WTC11 (cell line): ENCODE measurements around the gene PCSK1N.

ENCODE experiments used
- CBFB ChIP-seq: sonication (generic); formaldehyde crosslinking; IDR thresholded peaks from 2 replicates; pipeline ENCODE4 v1.8.1; 2022; ENCODE audit warnings: mild to moderate bottlenecking, low read depth, missing genetic modification reagents
- CREM ChIP-seq: sonication (generic); formaldehyde crosslinking; IDR thresholded peaks from 2 replicates; pipeline ENCODE4 v1.8.1; 2022; ENCODE audit warnings: mild to moderate bottlenecking, missing genetic modification reagents, moderate library complexity
- MYBL2 ChIP-seq: sonication (generic); formaldehyde crosslinking; IDR thresholded peaks from 2 replicates; pipeline ENCODE4 v1.8.1; 2023; ENCODE audit warnings: mild to moderate bottlenecking, moderate library complexity, missing genetic modification reagents
- NR2C2 ChIP-seq: sonication (generic); formaldehyde crosslinking; IDR thresholded peaks from 2 replicates; pipeline ENCODE4 v1.8.0; 2022; ENCODE audit warnings: mild to moderate bottlenecking, missing genetic modification reagents
- TCF7 ChIP-seq: sonication (generic); formaldehyde crosslinking; IDR thresholded peaks from 2 replicates; pipeline ENCODE4 v1.8.0; 2022; ENCODE audit warnings: mild to moderate bottlenecking, low read depth, missing genetic modification reagents, moderate library complexity
- ZNF263 ChIP-seq: sonication (generic); formaldehyde crosslinking; IDR thresholded peaks from 2 replicates; pipeline ENCODE4 v1.8.1; 2022; ENCODE audit warnings: low read depth, mild to moderate bottlenecking, moderate library complexity, missing genetic modification reagents
- ZNF317 ChIP-seq: sonication (generic); formaldehyde crosslinking; IDR thresholded peaks from 2 replicates; pipeline ENCODE4 v1.8.1; 2023; ENCODE audit warnings: low read depth, mild to moderate bottlenecking, moderate library complexity, missing genetic modification reagents, borderline replicate concordance
- TF ChIP-seq, protein P1 (sequence below): fragments of 200-600 bp; IDR thresholded peaks from 2 replicates; pipeline ENCODE4 v1.8.0; 2022; ENCODE audit warnings: antibody characterized with exemption
- TF ChIP-seq, protein P2 (sequence below): sonication (generic); formaldehyde crosslinking; IDR thresholded peaks from 2 replicates; pipeline ENCODE4 v1.8.0; 2022; ENCODE audit warnings: mild to moderate bottlenecking, missing genetic modification reagents
- TF ChIP-seq, protein P3 (sequence below): sonication (generic); formaldehyde crosslinking; IDR thresholded peaks from 2 replicates; pipeline ENCODE4 v1.8.1; 2023; ENCODE audit warnings: mild to moderate bottlenecking, missing genetic modification reagents, moderate library complexity
- TF ChIP-seq, protein P4 (sequence below): sonication (generic); formaldehyde crosslinking; IDR thresholded peaks from 2 replicates; pipeline ENCODE4 v1.8.1; 2023; ENCODE audit warnings: mild to moderate bottlenecking, missing genetic modification reagents, borderline replicate concordance
- TF ChIP-seq, protein P5 (sequence below): sonication (generic); formaldehyde crosslinking; IDR thresholded peaks from 2 replicates; pipeline ENCODE4 v1.8.1; 2023; ENCODE audit warnings: mild to moderate bottlenecking, missing genetic modification reagents, moderate library complexity
- TF ChIP-seq, protein P6 (sequence below): sonication (generic); formaldehyde crosslinking; IDR thresholded peaks from 2 replicates; pipeline ENCODE4 v1.8.0; 2022; ENCODE audit warnings: mild to moderate bottlenecking, missing genetic modification reagents
- TF ChIP-seq, protein P7 (sequence below): sonication (generic); formaldehyde crosslinking; conservative IDR thresholded peaks from 2 replicates; pipeline ENCODE4 v1.8.1; 2022; ENCODE audit warnings: mild to moderate bottlenecking, missing genetic modification reagents

DNA sequence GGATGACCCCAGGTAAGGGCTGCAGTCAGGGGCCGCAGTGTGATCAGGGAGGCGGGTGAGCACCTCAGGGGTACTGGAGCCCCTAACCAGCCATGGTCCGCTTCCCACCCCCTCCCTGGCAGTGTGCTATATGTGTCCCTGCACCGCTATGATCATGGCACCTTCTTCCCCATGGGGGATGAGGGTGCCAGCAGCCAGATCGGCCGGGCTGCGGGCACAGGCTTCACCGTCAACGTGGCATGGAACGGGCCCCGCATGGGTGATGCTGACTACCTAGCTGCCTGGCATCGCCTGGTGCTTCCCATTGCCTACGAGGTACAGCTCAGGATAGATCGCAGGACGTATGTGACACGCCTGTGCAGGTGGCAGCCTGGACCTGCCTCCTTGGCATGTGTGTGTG is 17.3 kb downstream of the PCSK1N start:
- TF ChIP-seq, protein P1, sequence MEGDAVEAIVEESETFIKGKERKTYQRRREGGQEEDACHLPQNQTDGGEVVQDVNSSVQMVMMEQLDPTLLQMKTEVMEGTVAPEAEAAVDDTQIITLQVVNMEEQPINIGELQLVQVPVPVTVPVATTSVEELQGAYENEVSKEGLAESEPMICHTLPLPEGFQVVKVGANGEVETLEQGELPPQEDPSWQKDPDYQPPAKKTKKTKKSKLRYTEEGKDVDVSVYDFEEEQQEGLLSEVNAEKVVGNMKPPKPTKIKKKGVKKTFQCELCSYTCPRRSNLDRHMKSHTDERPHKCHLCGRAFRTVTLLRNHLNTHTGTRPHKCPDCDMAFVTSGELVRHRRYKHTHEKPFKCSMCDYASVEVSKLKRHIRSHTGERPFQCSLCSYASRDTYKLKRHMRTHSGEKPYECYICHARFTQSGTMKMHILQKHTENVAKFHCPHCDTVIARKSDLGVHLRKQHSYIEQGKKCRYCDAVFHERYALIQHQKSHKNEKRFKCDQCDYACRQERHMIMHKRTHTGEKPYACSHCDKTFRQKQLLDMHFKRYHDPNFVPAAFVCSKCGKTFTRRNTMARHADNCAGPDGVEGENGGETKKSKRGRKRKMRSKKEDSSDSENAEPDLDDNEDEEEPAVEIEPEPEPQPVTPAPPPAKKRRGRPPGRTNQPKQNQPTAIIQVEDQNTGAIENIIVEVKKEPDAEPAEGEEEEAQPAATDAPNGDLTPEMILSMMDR: no peak
- TF ChIP-seq NR2C2 (no peak), ZNF317 (no peak), ZNF263 (CRISPR knock-in tag) (no peak), MYBL2 (no peak), TCF7 (CRISPR knock-in tag) (no peak), CBFB (CRISPR knock-in tag) (no peak), CREM (CRISPR knock-in tag) (no peak)
- TF ChIP-seq, protein P2, sequence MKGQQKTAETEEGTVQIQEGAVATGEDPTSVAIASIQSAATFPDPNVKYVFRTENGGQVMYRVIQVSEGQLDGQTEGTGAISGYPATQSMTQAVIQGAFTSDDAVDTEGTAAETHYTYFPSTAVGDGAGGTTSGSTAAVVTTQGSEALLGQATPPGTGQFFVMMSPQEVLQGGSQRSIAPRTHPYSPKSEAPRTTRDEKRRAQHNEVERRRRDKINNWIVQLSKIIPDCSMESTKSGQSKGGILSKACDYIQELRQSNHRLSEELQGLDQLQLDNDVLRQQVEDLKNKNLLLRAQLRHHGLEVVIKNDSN: no peak
- TF ChIP-seq, protein P3, sequence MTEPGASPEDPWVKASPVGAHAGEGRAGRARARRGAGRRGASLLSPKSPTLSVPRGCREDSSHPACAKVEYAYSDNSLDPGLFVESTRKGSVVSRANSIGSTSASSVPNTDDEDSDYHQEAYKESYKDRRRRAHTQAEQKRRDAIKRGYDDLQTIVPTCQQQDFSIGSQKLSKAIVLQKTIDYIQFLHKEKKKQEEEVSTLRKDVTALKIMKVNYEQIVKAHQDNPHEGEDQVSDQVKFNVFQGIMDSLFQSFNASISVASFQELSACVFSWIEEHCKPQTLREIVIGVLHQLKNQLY: no peak
- TF ChIP-seq, protein P4, sequence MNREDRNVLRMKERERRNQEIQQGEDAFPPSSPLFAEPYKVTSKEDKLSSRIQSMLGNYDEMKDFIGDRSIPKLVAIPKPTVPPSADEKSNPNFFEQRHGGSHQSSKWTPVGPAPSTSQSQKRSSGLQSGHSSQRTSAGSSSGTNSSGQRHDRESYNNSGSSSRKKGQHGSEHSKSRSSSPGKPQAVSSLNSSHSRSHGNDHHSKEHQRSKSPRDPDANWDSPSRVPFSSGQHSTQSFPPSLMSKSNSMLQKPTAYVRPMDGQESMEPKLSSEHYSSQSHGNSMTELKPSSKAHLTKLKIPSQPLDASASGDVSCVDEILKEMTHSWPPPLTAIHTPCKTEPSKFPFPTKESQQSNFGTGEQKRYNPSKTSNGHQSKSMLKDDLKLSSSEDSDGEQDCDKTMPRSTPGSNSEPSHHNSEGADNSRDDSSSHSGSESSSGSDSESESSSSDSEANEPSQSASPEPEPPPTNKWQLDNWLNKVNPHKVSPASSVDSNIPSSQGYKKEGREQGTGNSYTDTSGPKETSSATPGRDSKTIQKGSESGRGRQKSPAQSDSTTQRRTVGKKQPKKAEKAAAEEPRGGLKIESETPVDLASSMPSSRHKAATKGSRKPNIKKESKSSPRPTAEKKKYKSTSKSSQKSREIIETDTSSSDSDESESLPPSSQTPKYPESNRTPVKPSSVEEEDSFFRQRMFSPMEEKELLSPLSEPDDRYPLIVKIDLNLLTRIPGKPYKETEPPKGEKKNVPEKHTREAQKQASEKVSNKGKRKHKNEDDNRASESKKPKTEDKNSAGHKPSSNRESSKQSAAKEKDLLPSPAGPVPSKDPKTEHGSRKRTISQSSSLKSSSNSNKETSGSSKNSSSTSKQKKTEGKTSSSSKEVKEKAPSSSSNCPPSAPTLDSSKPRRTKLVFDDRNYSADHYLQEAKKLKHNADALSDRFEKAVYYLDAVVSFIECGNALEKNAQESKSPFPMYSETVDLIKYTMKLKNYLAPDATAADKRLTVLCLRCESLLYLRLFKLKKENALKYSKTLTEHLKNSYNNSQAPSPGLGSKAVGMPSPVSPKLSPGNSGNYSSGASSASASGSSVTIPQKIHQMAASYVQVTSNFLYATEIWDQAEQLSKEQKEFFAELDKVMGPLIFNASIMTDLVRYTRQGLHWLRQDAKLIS: no peak
- TF ChIP-seq, protein P5, sequence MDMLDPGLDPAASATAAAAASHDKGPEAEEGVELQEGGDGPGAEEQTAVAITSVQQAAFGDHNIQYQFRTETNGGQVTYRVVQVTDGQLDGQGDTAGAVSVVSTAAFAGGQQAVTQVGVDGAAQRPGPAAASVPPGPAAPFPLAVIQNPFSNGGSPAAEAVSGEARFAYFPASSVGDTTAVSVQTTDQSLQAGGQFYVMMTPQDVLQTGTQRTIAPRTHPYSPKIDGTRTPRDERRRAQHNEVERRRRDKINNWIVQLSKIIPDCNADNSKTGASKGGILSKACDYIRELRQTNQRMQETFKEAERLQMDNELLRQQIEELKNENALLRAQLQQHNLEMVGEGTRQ (CRISPR knock-in tag): no peak
- TF ChIP-seq, protein P6, sequence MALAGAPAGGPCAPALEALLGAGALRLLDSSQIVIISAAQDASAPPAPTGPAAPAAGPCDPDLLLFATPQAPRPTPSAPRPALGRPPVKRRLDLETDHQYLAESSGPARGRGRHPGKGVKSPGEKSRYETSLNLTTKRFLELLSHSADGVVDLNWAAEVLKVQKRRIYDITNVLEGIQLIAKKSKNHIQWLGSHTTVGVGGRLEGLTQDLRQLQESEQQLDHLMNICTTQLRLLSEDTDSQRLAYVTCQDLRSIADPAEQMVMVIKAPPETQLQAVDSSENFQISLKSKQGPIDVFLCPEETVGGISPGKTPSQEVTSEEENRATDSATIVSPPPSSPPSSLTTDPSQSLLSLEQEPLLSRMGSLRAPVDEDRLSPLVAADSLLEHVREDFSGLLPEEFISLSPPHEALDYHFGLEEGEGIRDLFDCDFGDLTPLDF (CRISPR knock-in tag): no peak
- TF ChIP-seq, protein P7, sequence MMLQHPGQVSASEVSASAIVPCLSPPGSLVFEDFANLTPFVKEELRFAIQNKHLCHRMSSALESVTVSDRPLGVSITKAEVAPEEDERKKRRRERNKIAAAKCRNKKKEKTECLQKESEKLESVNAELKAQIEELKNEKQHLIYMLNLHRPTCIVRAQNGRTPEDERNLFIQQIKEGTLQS (CRISPR knock-in tag): no peak
